ENCODE results near the gene IFNG. TPM values are rescaled to one million over a fixed set of nuclear protein-coding genes. Genes with fewer than 3 reads are reported as not detected.

Gene IFNG
- total RNA-seq, 1 donor from 2014 or later, result not detected

DNA sequence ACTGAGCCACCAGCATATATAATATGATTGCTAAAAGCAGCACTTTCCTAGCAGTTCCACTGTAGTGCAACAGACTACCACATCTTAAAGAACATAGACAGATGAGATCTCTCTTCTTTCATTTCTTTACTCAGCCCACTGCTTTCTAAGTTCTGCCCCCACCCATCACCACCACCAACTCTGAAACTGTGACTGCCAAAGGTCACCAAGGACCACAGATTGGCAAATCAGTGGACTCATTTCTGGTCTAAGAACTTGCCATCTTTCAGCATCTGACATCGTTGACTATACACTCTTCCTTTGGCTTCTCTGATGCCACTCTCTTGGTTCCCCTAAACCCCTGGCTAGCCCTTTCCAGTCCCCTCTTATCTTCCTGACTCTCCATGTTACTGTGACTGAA lies 38.4 kb downstream of the IFNG start:
- H3K4me3 Mint-ChIP-seq, result no peak overlapping the region

GRCh38 chr12:68119724-68120211 lies 39.8 kb downstream of the IFNG start:
- no peak overlapping the region for H3K4me3 Mint-ChIP-seq
- H3K27me3 Mint-ChIP-seq, result no peaks in the 10 kb centered on the region
- no peaks in the 10 kb centered on the region for H3K36me3 Mint-ChIP-seq
- no peak for TF ChIP-seq CTCF (conservative IDR thresholded peaks at IDR 0.05)
- H3K4me1 Mint-ChIP-seq (ENCODE audit: unreplicated experiment), result peaks cover 5% of the 10 kb centered on the region
- no peak overlapping the region for H3K27ac Mint-ChIP-seq
- DNase-seq (ENCODE audit: extremely low spot score, unreplicated experiment), result no peak
- no peaks in the 10 kb centered on the region for H3K9me3 Mint-ChIP-seq

More for the DNA sequence above, 38.4 kb downstream of the IFNG start:
- no peak for TF ChIP-seq CTCF (conservative IDR thresholded peaks at IDR 0.05)
- Mint-ChIP-seq H3K9me3 (no peaks in the 10 kb centered on the region), H3K27ac (no peak overlapping the region), H3K36me3 (no peaks in the 10 kb centered on the region), H3K27me3 (no peaks in the 10 kb centered on the region), H3K4me1 (ENCODE audit: unreplicated experiment) (peaks cover 5% of the 10 kb centered on the region)
- no peak for DNase-seq (ENCODE audit: extremely low spot score, unreplicated experiment)

GRCh38 chr12:68119250-68119649 lies 40.3 kb downstream of the IFNG start:
- Mint-ChIP-seq H3K36me3 (no peaks in the 10 kb centered on the region), H3K4me3 (no peak overlapping the region), H3K4me1 (ENCODE audit: unreplicated experiment) (peaks cover 5% of the 10 kb centered on the region), H3K27me3 (no peaks in the 10 kb centered on the region), H3K27ac (no peak overlapping the region), H3K9me3 (no peaks in the 10 kb centered on the region)
- no peak for TF ChIP-seq CTCF (conservative IDR thresholded peaks at IDR 0.05)
- DNase-seq (ENCODE audit: extremely low spot score, unreplicated experiment), result no peak

DNA sequence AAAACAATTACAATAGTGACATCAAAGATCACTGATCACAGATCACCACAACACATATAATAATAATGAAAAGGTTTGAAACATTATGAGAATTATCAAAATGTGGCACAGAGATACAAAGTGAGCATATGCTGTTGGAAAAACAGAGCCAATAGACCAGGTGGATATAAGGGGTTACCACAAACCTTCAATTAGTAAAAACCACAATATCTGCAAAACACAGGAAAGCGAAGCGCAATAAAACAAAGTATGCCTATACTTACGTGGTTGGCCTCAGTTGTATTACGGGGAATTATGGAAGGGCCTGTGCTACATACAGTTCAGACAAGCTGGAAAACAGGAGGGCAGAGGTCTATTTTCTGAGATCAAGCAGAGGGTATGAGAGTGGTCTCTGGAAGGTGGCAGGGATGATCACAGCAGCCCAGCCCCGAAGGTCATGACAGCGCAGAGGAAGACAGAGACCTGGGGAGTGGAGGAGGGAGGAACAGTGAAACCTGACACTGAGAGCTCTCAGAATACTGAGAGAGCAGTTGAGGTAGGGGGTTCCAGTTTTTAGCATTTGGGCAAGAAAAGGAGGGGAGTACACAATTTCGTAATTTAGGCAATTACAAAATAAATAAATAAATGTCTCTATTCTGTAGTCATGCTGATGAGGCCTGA lies 41.3 kb downstream of the IFNG start:
- DNase-seq (ENCODE audit: extremely low spot score, unreplicated experiment), result no peak
- Mint-ChIP-seq H3K9me3 (no peaks in the 10 kb centered on the region), H3K27ac (no peak overlapping the region), H3K4me3 (no peak overlapping the region), H3K36me3 (no peaks in the 10 kb centered on the region), H3K4me1 (ENCODE audit: unreplicated experiment) (peaks cover 5% of the 10 kb centered on the region), H3K27me3 (no peaks in the 10 kb centered on the region)
- no peak for TF ChIP-seq CTCF (conservative IDR thresholded peaks at IDR 0.05)

DNA sequence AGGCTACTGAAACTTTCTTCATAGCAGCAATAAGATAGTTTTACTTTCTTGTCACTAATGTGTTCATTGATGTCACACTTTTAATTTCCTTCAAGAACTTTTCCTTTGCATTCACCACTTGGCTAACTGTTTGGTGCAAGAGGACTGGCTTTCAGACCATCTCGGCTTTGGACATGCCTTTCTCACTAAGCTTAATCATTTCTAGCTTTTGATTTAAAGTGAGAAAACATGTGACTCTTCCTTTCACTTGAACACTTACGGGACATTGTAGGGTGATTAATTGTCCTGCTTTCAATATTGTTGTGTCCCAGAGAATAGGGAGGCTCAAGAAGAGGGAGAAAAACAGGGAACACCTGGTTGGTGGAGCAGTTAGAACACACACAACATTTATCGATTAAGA lies 41.9 kb downstream of the IFNG start:
- Mint-ChIP-seq H3K27me3 (no peaks in the 10 kb centered on the region), H3K4me1 (ENCODE audit: unreplicated experiment) (peaks cover 5% of the 10 kb centered on the region), H3K27ac (no peak overlapping the region), H3K4me3 (no peak overlapping the region), H3K36me3 (no peaks in the 10 kb centered on the region), H3K9me3 (no peaks in the 10 kb centered on the region)
- DNase-seq (ENCODE audit: extremely low spot score, unreplicated experiment), result no peak
- no peak for TF ChIP-seq CTCF (conservative IDR thresholded peaks at IDR 0.05)
